ENCODE measurements around the gene TUNAR. TPM values are rescaled to one million over a fixed set of nuclear protein-coding genes. Genes with fewer than 3 reads are reported as not detected.
A peak's percentile ranks its signal among the peaks of the same experiment; 100 is the strongest.

Gene TUNAR
- polyA plus RNA-seq, 1 donor from 2014 or later: 33.2 TPM

DNA sequence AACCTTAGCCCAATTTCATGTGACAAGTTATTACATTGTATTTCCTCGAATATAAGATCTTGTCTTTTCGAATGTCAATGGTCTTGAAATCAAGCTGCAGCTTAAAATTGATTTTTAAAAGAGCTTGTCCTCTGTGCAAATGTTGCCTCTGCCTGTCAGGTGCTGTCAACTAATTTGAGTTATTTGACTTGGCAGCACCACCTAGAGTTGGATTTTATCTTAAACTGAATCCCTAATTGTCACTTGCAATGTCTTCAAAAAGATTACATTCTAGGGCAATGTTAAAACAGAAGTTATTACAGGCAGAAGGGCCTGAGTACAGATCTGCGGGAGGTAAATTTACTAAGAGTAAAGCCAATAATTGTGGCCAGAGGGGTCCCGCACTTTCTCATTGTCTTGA is 26.2 kb upstream of the TUNAR start:
- Histone ChIP-seq H3K27me3 (ENCODE audit: insufficient read depth, low read depth, low read length) (no peaks in the 10 kb centered on the region), H4K20me1 (ENCODE audit: insufficient read depth) (no peaks in the 10 kb centered on the region), H3K9me2 (ENCODE audit: insufficient read depth, low read length) (no peaks in the 10 kb centered on the region), H3K9me3 (ENCODE audit: low read length) (no peaks in the 10 kb centered on the region), H3K79me2 (replicated peaks; ENCODE audit: insufficient read depth, low read length) (no peaks in the 10 kb centered on the region), H3K9ac (ENCODE audit: low read length) (no peak overlapping the region), H2AFZ (ENCODE audit: low read depth, low read length) (no peak overlapping the region), H3K4me3 (ENCODE audit: low read length) (no peak overlapping the region), H3K4me2 (ENCODE audit: low read length) (no peak overlapping the region), H3F3A (ENCODE audit: insufficient read depth, low read length, poor library complexity, severe bottlenecking) (no peaks in the 10 kb centered on the region), H3K27ac (ENCODE audit: low read length) (no peak overlapping the region), H3K36me3 (ENCODE audit: insufficient read depth, low read length) (no peaks in the 10 kb centered on the region)
- TF ChIP-seq CTCF (IDR thresholded peaks at IDR 0.05; ENCODE audit: poor library complexity, severe bottlenecking): peak; percentile 53
- peak; percentile 51 for TF ChIP-seq RAD21 (conservative IDR thresholded peaks at IDR 0.05)
- TF ChIP-seq POLR2AphosphoS5 (IDR thresholded peaks at IDR 0.05): no peak
- peak; percentile 54 for TF ChIP-seq SMC3 (conservative IDR thresholded peaks at IDR 0.05; ENCODE audit: poor library complexity)
- TF ChIP-seq EZH2 (IDR thresholded peaks at IDR 0.05; ENCODE audit: borderline replicate concordance, insufficient read depth, low read length, poor library complexity, severe bottlenecking): no peak
- TF ChIP-seq MXI1 (conservative IDR thresholded peaks at IDR 0.05; ENCODE audit: poor library complexity, severe bottlenecking): no peak
- TF ChIP-seq EP300 (conservative IDR thresholded peaks at IDR 0.05; ENCODE audit: poor library complexity, severe bottlenecking): no peak
- TF ChIP-seq, protein P1, sequence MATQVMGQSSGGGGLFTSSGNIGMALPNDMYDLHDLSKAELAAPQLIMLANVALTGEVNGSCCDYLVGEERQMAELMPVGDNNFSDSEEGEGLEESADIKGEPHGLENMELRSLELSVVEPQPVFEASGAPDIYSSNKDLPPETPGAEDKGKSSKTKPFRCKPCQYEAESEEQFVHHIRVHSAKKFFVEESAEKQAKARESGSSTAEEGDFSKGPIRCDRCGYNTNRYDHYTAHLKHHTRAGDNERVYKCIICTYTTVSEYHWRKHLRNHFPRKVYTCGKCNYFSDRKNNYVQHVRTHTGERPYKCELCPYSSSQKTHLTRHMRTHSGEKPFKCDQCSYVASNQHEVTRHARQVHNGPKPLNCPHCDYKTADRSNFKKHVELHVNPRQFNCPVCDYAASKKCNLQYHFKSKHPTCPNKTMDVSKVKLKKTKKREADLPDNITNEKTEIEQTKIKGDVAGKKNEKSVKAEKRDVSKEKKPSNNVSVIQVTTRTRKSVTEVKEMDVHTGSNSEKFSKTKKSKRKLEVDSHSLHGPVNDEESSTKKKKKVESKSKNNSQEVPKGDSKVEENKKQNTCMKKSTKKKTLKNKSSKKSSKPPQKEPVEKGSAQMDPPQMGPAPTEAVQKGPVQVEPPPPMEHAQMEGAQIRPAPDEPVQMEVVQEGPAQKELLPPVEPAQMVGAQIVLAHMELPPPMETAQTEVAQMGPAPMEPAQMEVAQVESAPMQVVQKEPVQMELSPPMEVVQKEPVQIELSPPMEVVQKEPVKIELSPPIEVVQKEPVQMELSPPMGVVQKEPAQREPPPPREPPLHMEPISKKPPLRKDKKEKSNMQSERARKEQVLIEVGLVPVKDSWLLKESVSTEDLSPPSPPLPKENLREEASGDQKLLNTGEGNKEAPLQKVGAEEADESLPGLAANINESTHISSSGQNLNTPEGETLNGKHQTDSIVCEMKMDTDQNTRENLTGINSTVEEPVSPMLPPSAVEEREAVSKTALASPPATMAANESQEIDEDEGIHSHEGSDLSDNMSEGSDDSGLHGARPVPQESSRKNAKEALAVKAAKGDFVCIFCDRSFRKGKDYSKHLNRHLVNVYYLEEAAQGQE (IDR thresholded peaks at IDR 0.05; ENCODE audit: borderline replicate concordance): no peak
- no peak for TF ChIP-seq TAF1 (IDR thresholded peaks at IDR 0.05; ENCODE audit: low read depth)

GRCh38 chr14:95855606-95856005 is 21.0 kb upstream of the TUNAR start:
- H3K4me2 ChIP-seq (ENCODE audit: low read length): no peak overlapping the region
- H3F3A ChIP-seq (ENCODE audit: insufficient read depth, low read length, poor library complexity, severe bottlenecking): no peaks in the 10 kb centered on the region
- H3K27ac ChIP-seq (ENCODE audit: low read length): no peak overlapping the region
- no peak overlapping the region for H2AFZ ChIP-seq (ENCODE audit: low read depth, low read length)
- no peaks in the 10 kb centered on the region for H4K20me1 ChIP-seq (ENCODE audit: insufficient read depth)
- H3K9me3 ChIP-seq (ENCODE audit: low read length): no peaks in the 10 kb centered on the region
- H3K36me3 ChIP-seq (ENCODE audit: insufficient read depth, low read length): no peaks in the 10 kb centered on the region
- TF ChIP-seq TAF1 (IDR thresholded peaks at IDR 0.05; ENCODE audit: low read depth): no peak
- TF ChIP-seq RAD21 (conservative IDR thresholded peaks at IDR 0.05): no peak
- TF ChIP-seq EP300 (conservative IDR thresholded peaks at IDR 0.05; ENCODE audit: poor library complexity, severe bottlenecking): no peak
- no peak for TF ChIP-seq MXI1 (conservative IDR thresholded peaks at IDR 0.05; ENCODE audit: poor library complexity, severe bottlenecking)
- no peaks in the 10 kb centered on the region for H3K27me3 ChIP-seq (ENCODE audit: insufficient read depth, low read depth, low read length)
- no peaks in the 10 kb centered on the region for H3K9me2 ChIP-seq (ENCODE audit: insufficient read depth, low read length)
- H3K9ac ChIP-seq (ENCODE audit: low read length): no peak overlapping the region
- no peak overlapping the region for H3K4me3 ChIP-seq (ENCODE audit: low read length)
- H3K79me2 ChIP-seq (replicated peaks; ENCODE audit: insufficient read depth, low read length): no peaks in the 10 kb centered on the region
